Bronchial epithelial cell (primary cell): ENCODE data around the gene HAL. TPM values are rescaled to one million over a fixed set of nuclear protein-coding genes. Genes with fewer than 3 reads are reported as not detected.

Experiments
- DNase-seq: peaks from one replicate; pipeline ENCODE4 v3.0.0-alpha.2; 2010; ENCODE audit warnings: low read depth
- FAIRE-seq: peaks from 2 replicates; lab custom pipeline; 2011; peaks lifted over from hg19 to GRCh38; lab: Jason Lieb, UNC
- H3K27me3 ChIP-seq: 2 replicates; pipeline ENCODE4 v1.5.1; 2011; ENCODE audit warnings: low read length; ENCODE audit not compliant: control insufficient read depth, insufficient read depth
- H3K36me3 ChIP-seq: 2 replicates; pipeline ENCODE4 v1.5.1; 2011; ENCODE audit warnings: low read length; ENCODE audit not compliant: control insufficient read depth, insufficient read depth
- H3K4me3 ChIP-seq: 2 replicates; pipeline ENCODE4 v1.5.1; 2011; ENCODE audit warnings: mild to moderate bottlenecking, low read depth, low read length, control low read depth
- CTCF ChIP-seq: IDR thresholded peaks from 2 replicates; pipeline ENCODE4 v1.5.1; 2011; ENCODE audit warnings: mild to moderate bottlenecking, moderate library complexity, low read length, control low read depth, inconsistent platforms; ENCODE audit not compliant: insufficient read depth, severe bottlenecking
- total RNA-seq: library from RNA; depleted of rRNA; stranded (reverse); fragments of >200 nt; gene quantifications from 2 replicates; pipeline ENCODE4 v1.2.1, GENCODE V29; 2014

The HAL gene
- total RNA-seq, 1 donor from 2014 or later, result 0.79 TPM

GRCh38 chr12:95978774-95979173 is 17.4 kb downstream of the HAL start:
- no peak for DNase-seq
- no peaks in the 10 kb centered on the region for H3K36me3 ChIP-seq
- peak; percentile 18 for FAIRE-seq
- no peak overlapping the region for H3K4me3 ChIP-seq
- TF ChIP-seq CTCF, result no peak
- no peaks in the 10 kb centered on the region for H3K27me3 ChIP-seq

- Histone ChIP-seq H3K4me3 (no peak overlapping the region), H3K36me3 (no peaks in the 10 kb centered on the region), H3K27me3 (no peaks in the 10 kb centered on the region)
- no peak for TF ChIP-seq CTCF
- no peak for FAIRE-seq
- no peak for DNase-seq
Observed at GRCh38 chr12:95978351-95978750, 17.8 kb downstream of the HAL start.

DNA sequence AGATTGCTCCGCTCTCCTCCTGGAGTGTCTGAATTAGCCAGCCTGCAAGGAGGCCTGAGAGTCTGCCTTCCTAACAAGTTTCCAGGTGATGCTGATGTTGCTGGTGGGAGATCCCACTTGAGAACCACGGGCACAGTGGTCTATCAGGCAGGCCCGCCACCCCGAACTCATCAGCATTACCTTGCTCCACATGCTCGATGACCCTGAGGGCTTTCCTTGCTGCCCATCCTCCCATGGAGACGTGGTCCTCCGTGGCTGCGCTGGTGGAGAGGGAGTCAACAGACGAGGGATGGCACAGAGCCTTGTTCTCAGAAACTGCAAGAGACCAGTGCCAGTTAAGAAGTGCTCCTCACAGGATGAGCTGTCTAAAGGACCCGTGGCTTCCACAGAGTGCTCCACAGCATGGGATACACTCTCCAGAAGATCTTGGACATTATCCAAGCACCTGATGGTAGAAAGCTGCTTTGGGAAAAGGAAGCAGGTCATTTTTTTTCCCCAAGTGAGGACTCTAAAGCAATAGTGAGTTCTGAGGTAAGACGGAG is 18.3 kb downstream of the HAL start:
- no peak for TF ChIP-seq CTCF
- DNase-seq (no peak), FAIRE-seq (no peak)
- Histone ChIP-seq H3K27me3 (no peaks in the 10 kb centered on the region), H3K4me3 (no peak overlapping the region), H3K36me3 (no peaks in the 10 kb centered on the region)

DNA sequence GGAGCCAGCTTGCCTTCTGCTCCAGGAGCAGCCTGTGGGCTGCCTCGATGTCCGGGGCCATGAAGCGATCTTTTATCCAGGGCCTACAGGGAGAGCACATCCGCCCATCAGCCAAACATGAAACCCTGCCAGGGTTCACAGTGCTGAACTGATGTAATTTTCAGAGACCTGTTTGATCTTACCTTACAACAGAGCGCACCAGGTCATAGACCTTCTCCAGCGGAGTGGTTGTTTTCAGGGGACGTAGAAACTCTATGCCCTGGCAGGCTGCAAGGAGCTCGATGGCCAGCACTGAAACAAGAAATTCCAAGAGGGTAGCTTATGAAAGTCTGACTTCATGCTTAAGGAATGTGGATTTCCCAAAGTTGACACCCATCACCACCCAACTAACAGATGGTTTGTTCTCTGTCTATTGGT is 19.7 kb downstream of the HAL start:
- H3K27me3 ChIP-seq, result no peaks in the 10 kb centered on the region
- FAIRE-seq (no peak), DNase-seq (peak; percentile 43)
- no peak for TF ChIP-seq CTCF
- no peak overlapping the region for H3K4me3 ChIP-seq
- H3K36me3 ChIP-seq, result no peaks in the 10 kb centered on the region

DNA sequence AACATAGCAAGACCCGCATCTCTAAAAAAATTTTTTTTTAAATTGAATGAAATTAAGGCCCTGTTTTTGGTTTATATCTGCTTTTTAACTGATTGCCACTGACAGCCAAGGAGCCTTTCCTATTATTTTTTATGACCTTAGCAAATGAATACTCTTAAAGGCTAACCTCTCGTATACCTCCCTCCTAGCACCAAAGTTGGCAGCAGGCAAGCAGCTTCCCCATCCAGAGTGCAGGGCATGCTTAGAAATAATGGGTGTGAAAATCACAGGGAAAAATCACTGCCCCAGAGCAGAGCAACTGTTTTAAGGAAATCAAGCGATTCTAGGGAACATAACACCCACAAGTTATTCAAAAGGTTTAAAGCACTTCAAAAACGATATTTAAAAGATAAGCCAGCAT is 20.7 kb downstream of the HAL start:
- DNase-seq (no peak), FAIRE-seq (no peak)
- Histone ChIP-seq H3K36me3 (no peaks in the 10 kb centered on the region), H3K27me3 (no peaks in the 10 kb centered on the region), H3K4me3 (no peak overlapping the region)
- no peak for TF ChIP-seq CTCF

GRCh38 chr12:95974358-95974757 is 21.8 kb downstream of the HAL start:
- Histone ChIP-seq H3K27me3 (no peaks in the 10 kb centered on the region), H3K4me3 (no peak overlapping the region), H3K36me3 (no peaks in the 10 kb centered on the region)
- DNase-seq (no peak), FAIRE-seq (no peak)
- no peak for TF ChIP-seq CTCF
